Natural killer cell (primary cell): ENCODE measurements around the gene DLD. TPM values are rescaled to one million over a fixed set of nuclear protein-coding genes. Genes with fewer than 3 reads are reported as not detected.

Experiments
- ATAC-seq, 3 donors: fragments of 150-1000 bp in 2 of 3; fragments of 200-7000 bp in 1 of 3; cut with Tn5 transposase; 1 replicate in 1 of 3; 2 replicates in 2 of 3; pipeline ENCODE4 v1.10.0; 2021; ENCODE audit warnings: mild to moderate bottlenecking in 2 of 3, moderate library complexity in 2 of 3
- DNase-seq, 2 donors: peaks; one replicate each; pipeline versions ENCODE4 v3.0.0 to v3.0.0-alpha.2; 2013 to 2021; ENCODE audit warnings: mixed read lengths in 1 of 2
- H3K27ac ChIP-seq: one replicate; pipeline ENCODE4 v1.5.1; 2013; ENCODE audit warnings: mild to moderate bottlenecking, low read length
- H3K27me3 ChIP-seq: one replicate; pipeline ENCODE4 v1.6.1; 2013; ENCODE audit warnings: low read length; ENCODE audit not compliant: control insufficient read depth, insufficient read depth
- H3K36me3 ChIP-seq: one replicate; pipeline ENCODE4 v1.6.1; 2013; ENCODE audit warnings: low read length; ENCODE audit not compliant: control insufficient read depth, insufficient read depth
- H3K4me1 ChIP-seq: one replicate; pipeline ENCODE4 v1.6.1; 2013; ENCODE audit warnings: low read length; ENCODE audit not compliant: control insufficient read depth, insufficient read depth
- H3K4me3 ChIP-seq: one replicate; pipeline ENCODE4 v1.5.1; 2013; ENCODE audit warnings: low read length
- H3K9me3 ChIP-seq: one replicate; pipeline ENCODE4 v1.6.1; 2013; ENCODE audit warnings: low read length; ENCODE audit not compliant: control insufficient read depth, insufficient read depth
- H3K27ac Mint-ChIP-seq, 2 donors: one replicate each; pipeline ENCODE4 v1.8.0; 2022; ENCODE audit warnings: mild to moderate bottlenecking in 2 of 2, mixed read lengths in 2 of 2, moderate library complexity in 1 of 2
- H3K27me3 Mint-ChIP-seq, 2 donors: one replicate each; pipeline ENCODE4 v1.8.0; 2022; ENCODE audit warnings: low read depth in 2 of 2, mixed read lengths in 2 of 2
- H3K36me3 Mint-ChIP-seq: one replicate; pipeline ENCODE4 v1.8.0; 2022; ENCODE audit warnings: mixed read lengths
- H3K4me1 Mint-ChIP-seq, 2 donors: one replicate each; pipeline ENCODE4 v1.8.0; 2022; ENCODE audit warnings: mixed read lengths in 2 of 2
- H3K4me3 Mint-ChIP-seq: one replicate; pipeline ENCODE4 v1.8.0; 2022; ENCODE audit warnings: mild to moderate bottlenecking, moderate library complexity, mixed read lengths
- H3K9me3 Mint-ChIP-seq, 2 donors: one replicate each; pipeline ENCODE4 v1.8.0; 2022; ENCODE audit warnings: mixed read lengths in 2 of 2
- CTCF ChIP-seq: fragments of 200-600 bp; IDR thresholded peaks from one replicate; pipeline ENCODE4 v1.8.0; 2022; ENCODE audit warnings: antibody characterized with exemption
- WGBS: methylation state at CpG from one replicate; pipeline ENCODE4 v1.1.7; 2013; ENCODE audit warnings: missing lambda C conversion rate; ENCODE audit not compliant: insufficient coverage; 5-methylcytosine and 5-hydroxymethylcytosine counted together
- intact Hi-C: fragments of 100-400 bp; cut with micrococcal nuclease; formaldehyde crosslinking; loops from one replicate; pipeline ENCODE4 v1.14.2; 2022
- total RNA-seq, 4 donors: library from RNA; stranded (reverse); fragments of 120-200 nt in 1 of 4; gene quantifications; one replicate each; pipeline versions ENCODE4 v1.2.3 to v1.2.4, GENCODE V29; 2013 to 2022

Gene DLD
- 10 to 100 TPM; 72.2 to 81.4 (median 80.9) TPM for total RNA-seq
- 55.3 TPM for total RNA-seq (2013)

- no peaks in the 10 kb centered on the region for H3K27me3 Mint-ChIP-seq
- peaks cover 44 to 50% of the 10 kb centered on the region in 2 donors for H3K4me1 Mint-ChIP-seq
- Histone ChIP-seq H3K27ac (peak within 1 kb of the TSS; percentile 95), H3K4me3 (peak within 1 kb of the TSS; percentile 75), H3K4me1 (peaks cover 15% of the 10 kb centered on the region), H3K27me3 (no peaks in the 10 kb centered on the region), H3K9me3 (no peaks in the 10 kb centered on the region), H3K36me3 (peaks cover 27% of the 10 kb centered on the region)
- peak; percentile 94 to 97 for DNase-seq
- intact Hi-C loops, result loop anchor here (1.0 to 10.0 kb wide), 3 partner anchors 148 to 724 kb away; partner anchors contain the start of genes BCAP29 and HBP1
- H3K27ac Mint-ChIP-seq, result peak within 1 kb of the TSS; percentile 97 to 98
- peak; percentile 91 to 97 (median 94) for ATAC-seq
- H3K4me3 Mint-ChIP-seq, result peak within 1 kb of the TSS; percentile 97
- WGBS, result under 1% methylated on average over 55 of the region's 55 CpGs
- no peaks in the 10 kb centered on the region for H3K9me3 Mint-ChIP-seq
- TF ChIP-seq CTCF, result no peak
- no peaks in the 10 kb centered on the region for H3K36me3 Mint-ChIP-seq
Observed at GRCh38 chr7:107890962-107891635, at the start of gene DLD. DLD (plus strand) TSS chr7:107891183; CDS start chr7:107891251, 68 bp downstream.

GRCh38 chr7:107842213-107842612 lies 48.8 kb upstream of the DLD start:
- H3K9me3 ChIP-seq, result no peaks in the 10 kb centered on the region
- H3K36me3 Mint-ChIP-seq, result no peaks in the 10 kb centered on the region
- ATAC-seq (no peak), DNase-seq (no peak)
- WGBS, result 100% methylated on average over 1 of the region's 3 CpGs
- H3K9me3 Mint-ChIP-seq, result peaks cover 0 to 3% of the 10 kb centered on the region in 2 donors
- no peaks in the 10 kb centered on the region for H3K36me3 ChIP-seq
- H3K27me3 Mint-ChIP-seq, result peaks cover 0 to 4% of the 10 kb centered on the region in 2 donors
- no peak for TF ChIP-seq CTCF
- H3K27ac Mint-ChIP-seq, result no peak overlapping the region
- intact Hi-C loops, result no loop called here
- H3K4me3 ChIP-seq, result no peak overlapping the region
- H3K4me3 Mint-ChIP-seq, result no peak overlapping the region
- H3K27ac ChIP-seq, result no peak overlapping the region
- no peaks in the 10 kb centered on the region for H3K4me1 ChIP-seq
- H3K27me3 ChIP-seq, result no peaks in the 10 kb centered on the region
- peaks cover 0 to 5% of the 10 kb centered on the region in 2 donors for H3K4me1 Mint-ChIP-seq

GRCh38 chr7:107843184-107843583 lies 47.8 kb upstream of the DLD start:
- H3K4me1 Mint-ChIP-seq, result peaks cover 0 to 5% of the 10 kb centered on the region in 2 donors
- ATAC-seq (no peak), DNase-seq (no peak)
- Histone ChIP-seq H3K36me3 (no peaks in the 10 kb centered on the region), H3K4me3 (no peak overlapping the region), H3K27me3 (no peaks in the 10 kb centered on the region), H3K4me1 (no peaks in the 10 kb centered on the region), H3K9me3 (no peaks in the 10 kb centered on the region), H3K27ac (no peak overlapping the region)
- no peak overlapping the region for H3K27ac Mint-ChIP-seq
- H3K36me3 Mint-ChIP-seq, result no peaks in the 10 kb centered on the region
- H3K9me3 Mint-ChIP-seq, result peaks cover 0 to 3% of the 10 kb centered on the region in 2 donors
- H3K27me3 Mint-ChIP-seq, result peaks cover 0 to 4% of the 10 kb centered on the region in 2 donors
- no peak for TF ChIP-seq CTCF
- 97% methylated on average over 16 of the region's 16 CpGs for WGBS
- H3K4me3 Mint-ChIP-seq, result no peak overlapping the region
- intact Hi-C loops, result no loop called here

GRCh38 chr7:107846324-107846723 lies 44.7 kb upstream of the DLD start:
- Mint-ChIP-seq H3K9me3 (no peaks in the 10 kb centered on the region), H3K27ac (no peak overlapping the region), H3K4me3 (no peak overlapping the region), H3K36me3 (no peaks in the 10 kb centered on the region), H3K27me3 (peaks cover 0 to 3% of the 10 kb centered on the region in 2 donors), H3K4me1 (peaks cover 0 to 5% of the 10 kb centered on the region in 2 donors)
- Histone ChIP-seq H3K4me1 (no peaks in the 10 kb centered on the region), H3K27ac (no peak overlapping the region), H3K27me3 (no peaks in the 10 kb centered on the region), H3K4me3 (no peak overlapping the region), H3K36me3 (no peaks in the 10 kb centered on the region), H3K9me3 (no peaks in the 10 kb centered on the region)
- ATAC-seq, result no peak
- intact Hi-C loops, result no loop called here
- TF ChIP-seq CTCF, result no peak
- no peak for DNase-seq
